ENCODE data around the gene RNF169.

Gene RNF169

DNA sequence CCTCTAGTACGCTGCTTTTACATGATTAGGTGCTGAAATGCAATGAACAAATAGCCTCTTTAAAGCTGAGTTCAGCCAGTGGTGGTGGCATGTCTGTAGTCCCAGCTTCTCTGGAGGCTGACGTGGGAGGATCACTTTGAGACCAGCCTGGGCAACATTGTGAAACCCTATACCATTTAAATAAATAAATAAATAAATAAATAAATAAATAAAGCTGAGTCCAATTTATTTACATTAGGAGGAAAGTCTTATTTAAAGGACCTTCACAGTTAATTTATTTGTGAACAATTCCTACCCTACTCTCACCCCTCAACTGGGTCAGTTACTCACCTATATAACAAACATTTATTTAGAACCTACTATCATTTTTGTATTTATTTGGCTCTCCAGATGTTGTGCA, 12.6 kb upstream of the RNF169 start:
- no peak overlapping the region for H4K8ac ChIP-seq (ENCODE audit: low read depth, low read length)
- H3K4me3 ChIP-seq (ENCODE audit: low read length in 2 of 2) = no peak overlapping the region
- no peak overlapping the region for H3K9ac ChIP-seq (ENCODE audit: low read depth, low read length, poor library complexity)
- H3K9me3 ChIP-seq (replicated peaks in 1 of 2; ENCODE audit: control insufficient read depth in 2 of 2, insufficient read depth in 1 of 2, low read depth in 1 of 2, low read length in 2 of 2) = peaks cover 2 to 13% of the 10 kb centered on the region in 2 donors
- H3K36me3 ChIP-seq (replicated peaks in 1 of 2; ENCODE audit: control insufficient read depth in 2 of 2, insufficient read depth in 2 of 2, low read length in 2 of 2) = no peaks in the 10 kb centered on the region
- no peak overlapping the region for H3K4ac ChIP-seq (ENCODE audit: low read length)
- H2BK5ac ChIP-seq (ENCODE audit: low read length) = no peak overlapping the region
- no peak overlapping the region for H3K4me2 ChIP-seq (ENCODE audit: insufficient read depth, low read length, poor library complexity, severe bottlenecking)
- H2BK12ac ChIP-seq (ENCODE audit: low read length) = no peak overlapping the region
- H4K91ac ChIP-seq (ENCODE audit: low read depth, low read length, poor library complexity) = no peak overlapping the region
- no peaks in the 10 kb centered on the region for H3K79me1 ChIP-seq (ENCODE audit: low read depth, low read length)
- H2BK120ac ChIP-seq (ENCODE audit: low read depth, low read length) = no peak overlapping the region
- no peak overlapping the region for H2AK5ac ChIP-seq (ENCODE audit: low read depth, low read length)
- no peak for DNase-seq (ENCODE audit: low spot score)
- no peak overlapping the region for H3K18ac ChIP-seq (ENCODE audit: low read length)
- no peak overlapping the region for H2AFZ ChIP-seq (ENCODE audit: low read length)
- H3K27ac ChIP-seq (replicated peaks; ENCODE audit: low read length) = no peak overlapping the region
- H2BK15ac ChIP-seq (ENCODE audit: low read length) = no peak overlapping the region
- H3K23ac ChIP-seq (ENCODE audit: low read depth, low read length, poor library complexity) = no peak overlapping the region
- no CpG with 5 or more reads among the region's 2 CpGs for WGBS, 2 donors (ENCODE audit: extremely low coverage in 2 of 2, insufficient read length in 2 of 2, insufficient replicate concordance in 1 of 2)
- peaks cover 4 to 48% (median 17%) of the 10 kb centered on the region in 3 experiments for H3K27me3 ChIP-seq (ENCODE audit: control insufficient read depth in 3 of 3, insufficient read depth in 3 of 3, low read depth in 1 of 3, low read length in 3 of 3)
- no peak overlapping the region for H3K14ac ChIP-seq (ENCODE audit: low read length)
- peaks cover 0 to 1% of the 10 kb centered on the region in 2 donors for H3K4me1 ChIP-seq (ENCODE audit: control insufficient read depth in 2 of 2, insufficient read depth in 1 of 2, low read depth in 1 of 2, low read length in 2 of 2)

- DNase-seq (ENCODE audit: low spot score) = no peak
- H3K27me3 ChIP-seq (ENCODE audit: control insufficient read depth in 3 of 3, insufficient read depth in 3 of 3, low read depth in 1 of 3, low read length in 3 of 3) = peaks cover 0 to 16% (median 0%) of the 10 kb centered on the region in 3 experiments
- no peak overlapping the region for H4K91ac ChIP-seq (ENCODE audit: low read depth, low read length, poor library complexity)
- peaks cover 2 to 6% of the 10 kb centered on the region in 2 donors for H3K9me3 ChIP-seq (replicated peaks in 1 of 2; ENCODE audit: control insufficient read depth in 2 of 2, insufficient read depth in 1 of 2, low read depth in 1 of 2, low read length in 2 of 2)
- no peak overlapping the region for H3K18ac ChIP-seq (ENCODE audit: low read length)
- H3K27ac ChIP-seq (replicated peaks; ENCODE audit: low read length) = no peak overlapping the region
- H3K14ac ChIP-seq (ENCODE audit: low read length) = no peak overlapping the region
- H2BK12ac ChIP-seq (ENCODE audit: low read length) = no peak overlapping the region
- H3K4me2 ChIP-seq (ENCODE audit: insufficient read depth, low read length, poor library complexity, severe bottlenecking) = no peak overlapping the region
- H3K9ac ChIP-seq (ENCODE audit: low read depth, low read length, poor library complexity) = no peak overlapping the region
- H3K4ac ChIP-seq (ENCODE audit: low read length) = no peak overlapping the region
- H3K79me1 ChIP-seq (ENCODE audit: low read depth, low read length) = no peaks in the 10 kb centered on the region
- no peak overlapping the region for H2BK120ac ChIP-seq (ENCODE audit: low read depth, low read length)
- H2BK15ac ChIP-seq (ENCODE audit: low read length) = no peak overlapping the region
- no peak overlapping the region for H3K23ac ChIP-seq (ENCODE audit: low read depth, low read length, poor library complexity)
- H2AFZ ChIP-seq (ENCODE audit: low read length) = no peak overlapping the region
- H2AK5ac ChIP-seq (ENCODE audit: low read depth, low read length) = no peak overlapping the region
- no peak overlapping the region for H4K8ac ChIP-seq (ENCODE audit: low read depth, low read length)
- peaks cover 0 to under 1% of the 10 kb centered on the region in 2 donors for H3K4me1 ChIP-seq (ENCODE audit: control insufficient read depth in 2 of 2, insufficient read depth in 1 of 2, low read depth in 1 of 2, low read length in 2 of 2)
- H2BK5ac ChIP-seq (ENCODE audit: low read length) = no peak overlapping the region
- no CpG with 5 or more reads among the region's 8 CpGs for WGBS, 2 donors (ENCODE audit: extremely low coverage in 2 of 2, insufficient read length in 2 of 2, insufficient replicate concordance in 1 of 2)
- no peaks in the 10 kb centered on the region for H3K36me3 ChIP-seq (replicated peaks in 1 of 2; ENCODE audit: control insufficient read depth in 2 of 2, insufficient read depth in 2 of 2, low read length in 2 of 2)
- no peak overlapping the region for H3K4me3 ChIP-seq (ENCODE audit: low read length in 2 of 2)
These were observed 8.9 kb upstream of the RNF169 start for GRCh38 chr11:74739546-74740270.

GRCh38 chr11:74742070-74742469, 6.6 kb upstream of the RNF169 start:
- Histone ChIP-seq H3K27ac (replicated peaks; ENCODE audit: low read length) (no peak overlapping the region), H3K4me1 (ENCODE audit: control insufficient read depth in 2 of 2, insufficient read depth in 1 of 2, low read depth in 1 of 2, low read length in 2 of 2) (no peaks in the 10 kb centered on the region), H2AFZ (ENCODE audit: low read length) (no peak overlapping the region), H2BK15ac (ENCODE audit: low read length) (no peak overlapping the region), H3K36me3 (replicated peaks in 1 of 2; ENCODE audit: control insufficient read depth in 2 of 2, insufficient read depth in 2 of 2, low read length in 2 of 2) (no peaks in the 10 kb centered on the region), H3K79me1 (ENCODE audit: low read depth, low read length) (no peaks in the 10 kb centered on the region), H3K4ac (ENCODE audit: low read length) (no peak overlapping the region), H3K9ac (ENCODE audit: low read depth, low read length, poor library complexity) (no peak overlapping the region), H3K18ac (ENCODE audit: low read length) (no peak overlapping the region), H2AK5ac (ENCODE audit: low read depth, low read length) (no peak overlapping the region), H2BK12ac (ENCODE audit: low read length) (no peak overlapping the region), H4K91ac (ENCODE audit: low read depth, low read length, poor library complexity) (no peak overlapping the region), H3K14ac (ENCODE audit: low read length) (no peak overlapping the region), H4K8ac (ENCODE audit: low read depth, low read length) (no peak overlapping the region), H3K27me3 (ENCODE audit: control insufficient read depth in 3 of 3, insufficient read depth in 3 of 3, low read depth in 1 of 3, low read length in 3 of 3) (peaks cover 0 to 9% (median 0%) of the 10 kb centered on the region in 3 experiments), H3K4me2 (ENCODE audit: insufficient read depth, low read length, poor library complexity, severe bottlenecking) (no peak overlapping the region), H3K4me3 (ENCODE audit: low read length in 2 of 2) (no peak overlapping the region), H3K23ac (ENCODE audit: low read depth, low read length, poor library complexity) (no peak overlapping the region), H2BK120ac (ENCODE audit: low read depth, low read length) (no peak overlapping the region), H2BK5ac (ENCODE audit: low read length) (no peak overlapping the region), H3K9me3 (replicated peaks in 1 of 2; ENCODE audit: control insufficient read depth in 2 of 2, insufficient read depth in 1 of 2, low read depth in 1 of 2, low read length in 2 of 2) (peaks cover 2 to 6% of the 10 kb centered on the region in 2 donors)
- no peak for DNase-seq (ENCODE audit: low spot score)
- WGBS, 2 donors (ENCODE audit: extremely low coverage in 2 of 2, insufficient read length in 2 of 2, insufficient replicate concordance in 1 of 2) = no CpG with 5 or more reads among the region's 4 CpGs

DNA sequence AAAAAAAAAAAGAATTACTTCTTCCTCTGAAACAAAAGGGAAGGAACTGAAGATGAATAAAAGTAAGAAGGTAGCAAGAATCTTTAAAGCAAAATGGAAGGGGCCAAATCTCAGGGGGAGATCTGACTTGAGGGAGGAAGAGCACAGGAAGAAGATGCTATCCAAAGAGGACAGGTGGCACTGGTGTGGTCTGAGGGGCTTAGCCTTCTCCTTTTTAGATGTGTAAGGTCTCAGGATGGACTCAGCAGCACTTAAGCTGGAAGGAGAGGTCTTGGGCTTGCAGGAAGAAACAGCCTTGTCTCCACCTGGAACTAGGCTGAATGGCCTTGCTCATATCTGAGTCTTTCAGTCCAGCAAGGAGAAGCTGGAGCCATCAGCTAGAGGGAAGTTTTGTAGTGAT, 5.0 kb upstream of the RNF169 start:
- Histone ChIP-seq H3K4me2 (ENCODE audit: insufficient read depth, low read length, poor library complexity, severe bottlenecking) (no peak overlapping the region), H3K18ac (ENCODE audit: low read length) (no peak overlapping the region), H3K14ac (ENCODE audit: low read length) (no peak overlapping the region), H2AFZ (ENCODE audit: low read length) (no peak overlapping the region), H3K4me3 (ENCODE audit: low read length in 2 of 2) (no peak overlapping the region), H3K9me3 (replicated peaks in 1 of 2; ENCODE audit: control insufficient read depth in 2 of 2, insufficient read depth in 1 of 2, low read depth in 1 of 2, low read length in 2 of 2) (peaks cover 2 to 6% of the 10 kb centered on the region in 2 donors), H2BK15ac (ENCODE audit: low read length) (no peak overlapping the region), H3K79me1 (ENCODE audit: low read depth, low read length) (no peaks in the 10 kb centered on the region), H2BK5ac (ENCODE audit: low read length) (no peak overlapping the region), H4K8ac (ENCODE audit: low read depth, low read length) (no peak overlapping the region), H2BK120ac (ENCODE audit: low read depth, low read length) (no peak overlapping the region), H3K23ac (ENCODE audit: low read depth, low read length, poor library complexity) (no peak overlapping the region), H3K27ac (replicated peaks; ENCODE audit: low read length) (no peak overlapping the region), H3K36me3 (replicated peaks in 1 of 2; ENCODE audit: control insufficient read depth in 2 of 2, insufficient read depth in 2 of 2, low read length in 2 of 2) (no peaks in the 10 kb centered on the region), H2BK12ac (ENCODE audit: low read length) (no peak overlapping the region), H3K4me1 (ENCODE audit: control insufficient read depth in 2 of 2, insufficient read depth in 1 of 2, low read depth in 1 of 2, low read length in 2 of 2) (peaks cover 5 to 6% of the 10 kb centered on the region in 2 donors), H3K9ac (ENCODE audit: low read depth, low read length, poor library complexity) (no peak overlapping the region), H2AK5ac (ENCODE audit: low read depth, low read length) (no peak overlapping the region), H3K4ac (ENCODE audit: low read length) (no peak overlapping the region), H4K91ac (ENCODE audit: low read depth, low read length, poor library complexity) (no peak overlapping the region), H3K27me3 (ENCODE audit: control insufficient read depth in 3 of 3, insufficient read depth in 3 of 3, low read depth in 1 of 3, low read length in 3 of 3) (peaks cover 0 to 3% (median 0%) of the 10 kb centered on the region in 3 experiments)
- DNase-seq (ENCODE audit: low spot score) = no peak

Data from neuronal stem cell (in vitro differentiated cells).